Astrocyte (in vitro differentiated cells and primary cell): Measurements from ENCODE around the gene GUCY2D.

Source experiments
- EZH2 ChIP-seq: IDR thresholded peaks from 2 replicates; pipeline ENCODE4 v1.6.1; 2012; ENCODE audit warnings: mild to moderate bottlenecking, low read length, inconsistent platforms; ENCODE audit not compliant: insufficient read depth
- TF ChIP-seq, protein P1 (sequence below): IDR thresholded peaks from 2 replicates; pipeline ENCODE4 v1.5.1; 2011; ENCODE audit warnings: low read depth, mild to moderate bottlenecking, inconsistent platforms, low read length, moderate library complexity; ENCODE audit not compliant: insufficient read depth

DNA sequence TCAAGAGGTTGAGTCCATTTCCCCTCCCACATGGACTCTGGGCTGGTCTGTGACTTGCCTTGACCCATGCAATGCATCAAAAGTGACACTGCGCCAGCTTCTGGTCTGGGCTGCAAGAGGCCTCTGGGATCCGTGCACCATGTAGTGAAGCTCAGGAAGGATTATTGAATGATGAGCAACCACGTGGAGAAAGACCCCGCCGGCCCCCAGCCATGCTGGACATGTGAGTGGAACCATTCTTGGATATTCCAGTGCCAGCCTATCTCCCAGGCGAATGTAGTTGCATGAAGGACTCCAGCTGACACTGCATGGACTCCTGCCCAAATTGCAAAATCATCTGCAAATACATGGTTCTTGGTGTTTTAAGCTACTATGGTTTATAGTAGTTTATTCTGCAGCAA, 28.8 kb downstream of the GUCY2D start:
- TF ChIP-seq, protein P1, sequence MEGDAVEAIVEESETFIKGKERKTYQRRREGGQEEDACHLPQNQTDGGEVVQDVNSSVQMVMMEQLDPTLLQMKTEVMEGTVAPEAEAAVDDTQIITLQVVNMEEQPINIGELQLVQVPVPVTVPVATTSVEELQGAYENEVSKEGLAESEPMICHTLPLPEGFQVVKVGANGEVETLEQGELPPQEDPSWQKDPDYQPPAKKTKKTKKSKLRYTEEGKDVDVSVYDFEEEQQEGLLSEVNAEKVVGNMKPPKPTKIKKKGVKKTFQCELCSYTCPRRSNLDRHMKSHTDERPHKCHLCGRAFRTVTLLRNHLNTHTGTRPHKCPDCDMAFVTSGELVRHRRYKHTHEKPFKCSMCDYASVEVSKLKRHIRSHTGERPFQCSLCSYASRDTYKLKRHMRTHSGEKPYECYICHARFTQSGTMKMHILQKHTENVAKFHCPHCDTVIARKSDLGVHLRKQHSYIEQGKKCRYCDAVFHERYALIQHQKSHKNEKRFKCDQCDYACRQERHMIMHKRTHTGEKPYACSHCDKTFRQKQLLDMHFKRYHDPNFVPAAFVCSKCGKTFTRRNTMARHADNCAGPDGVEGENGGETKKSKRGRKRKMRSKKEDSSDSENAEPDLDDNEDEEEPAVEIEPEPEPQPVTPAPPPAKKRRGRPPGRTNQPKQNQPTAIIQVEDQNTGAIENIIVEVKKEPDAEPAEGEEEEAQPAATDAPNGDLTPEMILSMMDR, result no peak
- no peak for TF ChIP-seq EZH2
